ENCODE measurements around the gene SCG5.
A peak's percentile ranks its signal among the peaks of the same experiment; 100 is the strongest.

The SCG5 gene

DNA sequence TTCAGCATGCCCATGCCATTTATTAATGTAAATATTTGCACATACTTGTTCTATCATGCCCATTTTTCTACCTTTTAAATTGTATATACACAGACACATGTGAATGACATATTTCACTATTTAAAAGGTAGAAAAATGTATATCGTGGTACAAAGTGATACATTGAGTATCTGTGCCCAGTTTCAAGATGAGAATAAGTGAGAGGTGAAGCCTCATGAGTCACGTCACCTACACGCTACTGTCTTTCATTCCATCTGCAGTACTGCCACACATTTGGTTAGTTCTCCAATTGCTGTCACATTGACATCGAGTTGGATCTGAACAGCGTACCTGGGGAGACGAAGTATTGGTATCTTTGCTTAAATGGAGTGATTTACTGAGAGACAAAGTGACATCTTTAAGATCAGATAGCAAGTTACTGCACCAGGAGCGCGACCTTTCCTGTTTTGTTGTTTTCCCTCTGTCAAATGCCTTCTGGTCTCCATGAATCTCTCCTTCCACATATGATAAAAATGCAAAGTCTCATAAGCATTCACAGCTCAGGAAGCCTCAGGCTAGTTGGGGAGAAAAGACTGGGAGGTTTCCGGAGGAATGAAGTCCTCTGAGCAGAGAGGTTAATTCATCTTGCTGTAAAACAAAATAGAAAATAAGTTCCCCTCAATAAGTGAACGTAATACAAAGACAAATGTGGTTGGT, 88.3 kb downstream of the SCG5 start:
- no peak for DNase-seq

DNA sequence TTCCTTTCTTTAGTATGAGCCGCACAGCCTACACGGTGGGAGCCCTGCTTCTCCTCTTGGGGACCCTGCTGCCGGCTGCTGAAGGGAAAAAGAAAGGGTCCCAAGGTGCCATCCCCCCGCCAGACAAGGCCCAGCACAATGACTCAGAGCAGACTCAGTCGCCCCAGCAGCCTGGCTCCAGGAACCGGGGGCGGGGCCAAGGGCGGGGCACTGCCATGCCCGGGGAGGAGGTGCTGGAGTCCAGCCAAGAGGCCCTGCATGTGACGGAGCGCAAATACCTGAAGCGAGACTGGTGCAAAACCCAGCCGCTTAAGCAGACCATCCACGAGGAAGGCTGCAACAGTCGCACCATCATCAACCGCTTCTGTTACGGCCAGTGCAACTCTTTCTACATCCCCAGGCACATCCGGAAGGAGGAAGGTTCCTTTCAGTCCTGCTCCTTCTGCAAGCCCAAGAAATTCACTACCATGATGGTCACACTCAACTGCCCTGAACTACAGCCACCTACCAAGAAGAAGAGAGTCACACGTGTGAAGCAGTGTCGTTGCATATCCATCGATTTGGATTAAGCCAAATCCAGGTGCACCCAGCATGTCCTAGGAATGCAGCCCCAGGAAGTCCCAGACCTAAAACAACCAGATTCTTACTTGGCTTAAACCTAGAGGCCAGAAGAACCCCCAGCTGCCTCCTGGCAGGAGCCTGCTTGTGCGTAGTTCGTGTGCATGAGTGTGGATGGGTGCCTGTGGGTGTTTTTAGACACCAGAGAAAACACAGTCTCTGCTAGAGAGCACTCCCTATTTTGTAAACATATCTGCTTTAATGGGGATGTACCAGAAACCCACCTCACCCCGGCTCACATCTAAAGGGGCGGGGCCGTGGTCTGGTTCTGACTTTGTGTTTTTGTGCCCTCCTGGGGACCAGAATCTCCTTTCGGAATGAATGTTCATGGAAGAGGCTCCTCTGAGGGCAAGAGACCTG, 89.5 kb downstream of the SCG5 start:
- DNase-seq, result peak; percentile 5

DNA sequence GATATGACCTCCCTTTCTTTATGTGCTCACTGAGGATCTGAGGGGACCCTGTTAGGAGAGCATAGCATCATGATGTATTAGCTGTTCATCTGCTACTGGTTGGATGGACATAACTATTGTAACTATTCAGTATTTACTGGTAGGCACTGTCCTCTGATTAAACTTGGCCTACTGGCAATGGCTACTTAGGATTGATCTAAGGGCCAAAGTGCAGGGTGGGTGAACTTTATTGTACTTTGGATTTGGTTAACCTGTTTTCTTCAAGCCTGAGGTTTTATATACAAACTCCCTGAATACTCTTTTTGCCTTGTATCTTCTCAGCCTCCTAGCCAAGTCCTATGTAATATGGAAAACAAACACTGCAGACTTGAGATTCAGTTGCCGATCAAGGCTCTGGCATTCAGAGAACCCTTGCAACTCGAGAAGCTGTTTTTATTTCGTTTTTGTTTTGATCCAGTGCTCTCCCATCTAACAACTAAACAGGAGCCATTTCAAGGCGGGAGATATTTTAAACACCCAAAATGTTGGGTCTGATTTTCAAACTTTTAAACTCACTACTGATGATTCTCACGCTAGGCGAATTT, 91.2 kb downstream of the SCG5 start:
- no peak for DNase-seq

DNA sequence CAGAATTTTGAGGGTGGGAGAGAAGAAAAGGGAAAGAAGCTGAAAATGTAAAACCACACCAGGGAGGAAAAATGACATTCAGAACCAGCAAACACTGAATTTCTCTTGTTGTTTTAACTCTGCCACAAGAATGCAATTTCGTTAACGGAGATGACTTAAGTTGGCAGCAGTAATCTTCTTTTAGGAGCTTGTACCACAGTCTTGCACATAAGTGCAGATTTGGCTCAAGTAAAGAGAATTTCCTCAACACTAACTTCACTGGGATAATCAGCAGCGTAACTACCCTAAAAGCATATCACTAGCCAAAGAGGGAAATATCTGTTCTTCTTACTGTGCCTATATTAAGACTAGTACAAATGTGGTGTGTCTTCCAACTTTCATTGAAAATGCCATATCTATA, 91.8 kb downstream of the SCG5 start:
- no peak for DNase-seq

DNA sequence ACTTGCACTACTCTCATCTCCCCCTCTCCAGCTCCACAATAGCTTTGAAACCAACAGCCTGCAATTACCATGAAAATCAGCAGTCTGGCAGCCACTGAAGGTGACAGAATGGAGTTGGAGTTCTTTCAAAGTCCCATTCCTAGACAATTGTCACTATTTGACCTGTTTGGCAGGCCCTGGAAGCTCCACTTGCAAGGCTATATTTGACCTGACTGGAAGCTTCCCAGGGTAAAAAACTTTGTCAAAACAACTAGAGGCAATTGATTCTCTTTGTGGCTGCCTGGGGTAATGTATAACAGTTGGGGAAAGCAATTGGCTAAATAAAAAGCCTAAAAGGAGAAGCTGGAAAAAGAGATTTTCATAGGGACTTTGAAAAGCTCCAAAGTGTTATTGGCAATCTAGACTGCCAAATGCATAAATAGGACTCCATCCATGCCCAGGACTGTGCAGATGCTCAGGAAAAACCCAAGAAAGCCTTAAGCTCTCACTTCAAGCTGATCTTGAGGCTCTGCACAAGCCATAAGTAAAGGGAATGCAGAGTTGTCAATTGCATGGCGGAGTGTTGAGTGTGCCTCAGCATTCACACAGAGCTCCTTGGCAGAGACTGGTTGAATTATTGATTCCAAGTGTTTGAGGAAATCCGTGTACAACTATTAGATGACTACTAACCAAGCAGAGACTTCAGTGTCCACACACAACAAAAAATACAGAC, 94.6 kb downstream of the SCG5 start:
- DNase-seq, result no peak

DNA sequence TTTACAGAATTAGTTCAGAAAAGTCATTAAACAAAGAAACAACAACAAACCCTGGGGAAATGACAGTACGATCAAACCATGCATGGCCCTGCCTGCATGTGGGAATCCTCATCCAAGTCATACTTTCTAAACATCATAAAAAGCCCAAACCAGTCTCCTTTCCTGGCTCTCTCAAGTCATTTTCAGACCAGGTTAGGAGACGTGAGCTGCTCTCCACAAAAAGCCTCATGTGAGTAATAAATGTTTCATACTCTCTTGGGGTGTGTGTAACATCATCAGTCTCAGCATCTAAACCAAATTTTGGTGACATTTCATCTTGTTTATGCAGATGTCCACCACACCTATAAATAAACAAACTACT, 95.2 kb downstream of the SCG5 start:
- no peak for DNase-seq

DNA sequence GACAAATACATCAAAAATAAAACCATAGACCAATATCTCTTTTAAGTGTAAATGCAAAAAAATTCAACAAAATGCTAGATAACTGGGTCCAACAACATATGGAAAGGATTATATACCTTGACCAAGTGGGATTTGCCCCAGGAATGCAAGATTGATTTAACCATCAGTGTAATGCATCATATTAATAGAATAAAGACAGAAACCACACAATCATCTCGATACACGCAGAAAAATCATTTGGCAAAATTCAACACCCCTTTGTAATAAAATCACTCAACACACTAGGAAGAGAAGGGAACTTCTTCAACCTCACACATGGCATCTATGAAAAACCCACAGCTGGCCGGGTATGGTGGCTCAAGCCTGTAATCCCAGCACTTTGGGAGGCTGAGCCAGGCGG, 95.8 kb downstream of the SCG5 start:
- no peak for DNase-seq

DNA sequence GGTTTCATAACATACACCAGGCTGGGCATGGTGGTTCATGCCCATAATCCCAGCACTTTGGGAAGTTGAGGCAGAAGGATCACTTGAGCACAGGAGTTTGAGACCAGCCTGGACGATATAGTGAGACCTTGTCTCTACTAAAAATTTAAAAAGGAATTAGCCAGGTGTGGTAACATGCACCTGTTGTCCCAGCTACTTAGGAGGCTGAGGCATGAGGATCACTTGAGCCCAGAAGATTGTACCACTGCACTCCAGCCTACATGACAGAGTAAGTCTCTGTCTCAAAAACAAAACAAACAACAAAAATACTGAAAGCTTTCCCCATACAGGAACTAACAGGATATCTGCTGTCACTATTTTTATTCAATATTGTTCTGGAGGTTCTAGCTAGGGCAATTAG, 97.2 kb downstream of the SCG5 start:
- no peak for DNase-seq

DNA sequence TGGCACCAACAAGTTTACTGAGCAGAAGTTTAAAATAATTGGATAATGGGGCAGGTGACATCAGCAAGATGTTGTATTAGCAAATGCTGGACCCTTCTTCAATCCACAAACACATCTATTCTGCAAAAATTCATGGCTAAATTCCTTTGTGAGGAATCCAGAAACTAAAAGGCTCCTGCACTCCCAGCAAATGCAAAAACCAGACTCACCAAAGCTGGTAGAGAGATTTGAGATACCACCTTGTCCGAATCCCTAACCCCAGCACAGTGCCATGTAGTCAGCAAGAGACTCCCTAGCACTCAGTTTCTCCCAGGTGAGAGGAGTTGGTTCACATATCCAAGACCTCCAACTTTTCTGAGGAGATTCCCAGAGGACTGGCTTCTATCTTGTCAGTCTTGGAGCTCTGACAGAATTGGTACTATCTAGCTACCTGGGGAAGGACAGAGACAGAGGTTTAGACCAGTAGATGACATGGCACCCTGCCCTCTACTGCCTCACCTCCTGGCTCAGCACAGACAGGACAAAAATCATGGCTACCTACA, 98.1 kb downstream of the SCG5 start:
- no peak for DNase-seq

DNA sequence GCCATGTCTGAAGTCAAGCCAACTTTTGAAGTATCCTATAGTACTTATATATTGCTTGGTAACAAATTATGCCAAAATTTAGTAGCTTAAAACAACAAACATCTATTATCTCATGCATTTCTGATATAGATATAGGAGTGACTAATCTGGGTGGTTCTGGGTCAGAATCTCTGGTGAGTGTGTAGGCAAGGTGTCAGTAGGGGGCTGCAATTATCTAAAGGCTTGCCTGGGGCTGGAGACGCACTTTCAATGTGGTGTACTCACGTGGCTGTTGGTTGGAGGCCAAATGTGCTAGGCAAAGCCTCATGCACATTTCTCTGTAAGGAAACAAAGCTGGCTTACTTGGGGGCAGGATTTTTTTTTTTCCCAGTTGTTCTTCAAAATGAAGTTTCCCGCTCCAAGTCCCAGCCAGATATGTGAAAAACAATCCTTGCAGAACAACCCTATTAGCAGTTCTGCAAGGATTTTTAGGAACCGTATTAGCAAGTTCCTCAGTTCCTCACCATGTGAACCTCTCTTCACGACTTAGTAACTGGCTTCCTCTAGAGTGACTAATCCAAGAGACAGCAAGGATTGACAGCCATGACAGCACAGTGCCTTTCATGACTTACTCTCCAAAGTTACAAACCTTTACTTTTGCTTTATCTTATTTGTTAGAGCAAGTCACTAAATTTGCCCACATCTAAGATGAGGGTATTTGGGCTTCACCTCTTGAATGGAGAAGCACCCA, 102.1 kb downstream of the SCG5 start:
- DNase-seq, result no peak

DNA sequence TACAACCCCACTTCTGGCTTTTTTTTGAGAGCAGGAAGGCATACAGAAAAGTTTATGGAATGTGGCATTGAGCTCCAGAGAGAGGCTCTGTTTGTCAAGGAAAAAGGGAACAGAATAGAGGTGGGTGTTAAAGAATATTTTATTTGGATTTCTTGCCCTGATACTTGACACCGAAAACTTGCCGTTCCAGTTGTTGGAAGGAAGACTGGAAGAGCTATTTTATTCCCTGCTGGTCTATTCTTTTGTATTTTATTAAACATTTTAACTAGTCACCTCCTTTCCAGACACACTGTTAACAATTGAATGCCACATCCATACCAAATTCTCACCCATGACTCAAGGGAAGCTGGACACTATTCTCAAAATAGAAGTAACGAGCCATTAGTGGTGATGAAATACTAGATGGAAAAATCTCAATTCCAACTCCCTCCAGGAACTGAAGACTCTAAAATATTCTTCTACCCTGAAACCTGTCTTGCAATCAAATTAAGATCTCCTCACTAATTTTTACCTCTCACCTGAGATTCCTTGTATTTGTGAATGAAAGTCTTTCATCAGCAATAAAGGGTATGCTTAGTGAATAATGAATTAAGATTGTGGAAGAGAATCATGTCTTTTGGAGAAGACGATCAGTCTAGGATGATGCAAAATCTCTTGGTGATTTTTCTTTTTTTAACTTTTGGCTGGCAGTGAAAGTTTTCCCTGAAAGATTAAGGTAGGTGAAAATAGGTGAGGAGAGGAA, 104.8 kb downstream of the SCG5 start:
- DNase-seq, result no peak
